GM06990 (cell line): ENCODE results near the gene TMEM8B.

Source experiments
- DNase-seq: peaks from one replicate; pipeline ENCODE4 v3.0.0-alpha.2; 2011; ENCODE audit not compliant: insufficient read length; ENCODE audit errors: extremely low read depth
- H3K27me3 ChIP-seq: replicated peaks from 2 replicates; pipeline ENCODE4 v1.6.0; 2011; ENCODE audit warnings: low read length; ENCODE audit not compliant: control insufficient read depth, insufficient read depth
- H3K36me3 ChIP-seq: 2 replicates; pipeline ENCODE4 v1.5.1; 2011; ENCODE audit warnings: low read length; ENCODE audit not compliant: control insufficient read depth, insufficient read depth
- H3K4me3 ChIP-seq: replicated peaks from 2 replicates; pipeline ENCODE4 v1.5.1; 2011; ENCODE audit warnings: low read depth, mild to moderate bottlenecking, control low read depth, low read length
- CTCF ChIP-seq: IDR thresholded peaks from 2 replicates; pipeline ENCODE4 v1.5.1; 2011; ENCODE audit warnings: low read length, control low read depth, mild to moderate bottlenecking, inconsistent platforms; ENCODE audit not compliant: insufficient read depth, poor library complexity, severe bottlenecking

The TMEM8B gene

GRCh38 chr9:35904338-35904737 is 75.3 kb downstream of the TMEM8B start:
- no peak overlapping the region for H3K4me3 ChIP-seq
- peaks cover 1% of the 10 kb centered on the region for H3K27me3 ChIP-seq
- H3K36me3 ChIP-seq = no peaks in the 10 kb centered on the region
- TF ChIP-seq CTCF = no peak
- DNase-seq = no peak

- no peak overlapping the region for H3K4me3 ChIP-seq
- H3K27me3 ChIP-seq = peaks cover 1% of the 10 kb centered on the region
- no peak for DNase-seq
- H3K36me3 ChIP-seq = no peaks in the 10 kb centered on the region
- no peak for TF ChIP-seq CTCF
Observed at GRCh38 chr9:35905051-35905781, 76.2 kb downstream of the TMEM8B start.

- Histone ChIP-seq H3K36me3 (no peaks in the 10 kb centered on the region), H3K4me3 (no peak within 1 kb of the TSS), H3K27me3 (peaks cover 1% of the 10 kb centered on the region)
- no peak for DNase-seq
- no peak for TF ChIP-seq CTCF
Observed at GRCh38 chr9:35905912-35906679, 77.1 kb downstream of the TMEM8B start, which contains the start of gene HRCT1. Gene HRCT1, plus strand, starts transcription at chr9:35906202. Its CDS starts 86 bp downstream, at chr9:35906288.

- Histone ChIP-seq H3K27me3 (peaks cover 1% of the 10 kb centered on the region), H3K4me3 (no peak overlapping the region), H3K36me3 (no peaks in the 10 kb centered on the region)
- TF ChIP-seq CTCF = no peak
- DNase-seq = no peak
Observed at GRCh38 chr9:35906923-35907699, 78.1 kb downstream of the TMEM8B start.

- no peak for DNase-seq
- H3K4me3 ChIP-seq = no peak overlapping the region
- H3K27me3 ChIP-seq = no peaks in the 10 kb centered on the region
- H3K36me3 ChIP-seq = no peaks in the 10 kb centered on the region
- no peak for TF ChIP-seq CTCF
Observed at GRCh38 chr9:35907711-35908503, 78.9 kb downstream of the TMEM8B start.
